Tibial nerve (tissue), 4 donors: ENCODE data around the gene PATL2. TPM values are rescaled to one million over a fixed set of nuclear protein-coding genes. Genes with fewer than 3 reads are reported as not detected.
"Not testable (repeated sequence)": the region's sequence is repeated elsewhere in the genome, so short reads cannot be mapped to it uniquely, and the experiment has no call there.

Source experiments
- DNase-seq, 2 donors: peaks; one replicate each; pipeline ENCODE4 v3.0.0-alpha.2; 2019; ENCODE audit warnings: low spot score in 2 of 2
- H3K27ac ChIP-seq, 4 donors: fragments of 200-600 bp; sonication (generic) in 3 of 4; one replicate each; pipeline ENCODE4 v1.5.1; 2017 to 2019; ENCODE audit warnings: mild to moderate bottlenecking in 1 of 4
- H3K27me3 ChIP-seq, 2 donors: fragments of 200-600 bp; sonication (generic) in 1 of 2; one replicate each; pipeline versions ENCODE4 v1.5.1 to v1.6.0; 2017 to 2019
- H3K36me3 ChIP-seq, 3 donors: fragments of 200-600 bp; sonication (generic); one replicate each; pipeline ENCODE4 v1.5.1; 2018 to 2019
- H3K4me1 ChIP-seq, 4 donors: fragments of 200-600 bp; sonication (generic) in 3 of 4; one replicate each; pipeline ENCODE4 v1.5.1; 2017 to 2019
- H3K4me3 ChIP-seq, 4 donors: fragments of 200-600 bp; sonication (generic) in 3 of 4; one replicate each; pipeline ENCODE4 v1.5.1; 2017 to 2019; ENCODE audit warnings: mild to moderate bottlenecking in 1 of 4, moderate library complexity in 1 of 4
- H3K9me3 ChIP-seq, 4 donors: fragments of 200-600 bp; sonication (generic) in 3 of 4; one replicate each; pipeline ENCODE4 v1.5.1; 2017 to 2019
- CTCF ChIP-seq, 5 experiments: fragments of 200-600 bp in 3 of 5; fragments of 450-650 bp in 2 of 5; sonication (generic) in 3 of 5; IDR thresholded peaks; one replicate each; pipeline ENCODE4 v1.5.1; 2016 to 2019; ENCODE audit warnings: antibody characterized with exemption in 5 of 5, mild to moderate bottlenecking in 3 of 5, moderate library complexity in 2 of 5
- EP300 ChIP-seq, 2 donors: sonication (generic); formaldehyde crosslinking; IDR thresholded peaks; one replicate each; pipeline ENCODE4 v1.6.1; 2017; ENCODE audit warnings: antibody characterized with exemption in 2 of 2, mild to moderate bottlenecking in 1 of 2
- POLR2A ChIP-seq, 2 donors: fragments of 450-650 bp; IDR thresholded peaks; one replicate each; pipeline ENCODE4 v1.6.1; 2017; ENCODE audit warnings: antibody characterized with exemption in 2 of 2, mild to moderate bottlenecking in 2 of 2, moderate library complexity in 2 of 2
- WGBS, 2 donors: methylation state at CpG; one replicate each; pipeline ENCODE4 v1.1.5; 2018; 5-methylcytosine and 5-hydroxymethylcytosine counted together
- total RNA-seq, 4 donors: library from RNA; depleted of rRNA; stranded (reverse); fragments of >200 nt; gene quantifications; one replicate each; pipeline ENCODE4 v1.1.0, GENCODE V29; 2016

Gene PATL2
- total RNA-seq, 4 donors from 2014 or later: 0.30 to 0.98 (median 0.86) TPM

GRCh38 chr15:44728576-44729407 lies 17.7 kb upstream of the PATL2 start:
- Histone ChIP-seq H3K36me3 (peaks cover 0 to 8% (median 0%) of the 10 kb centered on the region in 3 donors), H3K27ac (peak overlapping the region; percentile 94 to 100 (median 96)), H3K27me3 (no peaks in the 10 kb centered on the region), H3K9me3 (no peaks in the 10 kb centered on the region), H3K4me3 (peak overlapping the region; percentile 63 to 89 (median 82)), H3K4me1 (peaks cover 0 to 54% (median 30%) of the 10 kb centered on the region in 4 donors)
- peak; percentile 94 to 98 for DNase-seq
- 0% methylated on average over 35 to 36 of the region's 36 CpGs for WGBS, 2 donors
- TF ChIP-seq POLR2A (IDR thresholded peaks at IDR 0.05) (peak; percentile 84 to 91), EP300 (IDR thresholded peaks at IDR 0.05) (peak; percentile 94 to 97), CTCF (IDR thresholded peaks at IDR 0.05) (peak in 1 of 5 experiments; percentile 31)

GRCh38 chr15:44728232-44728575 lies 17.1 kb upstream of the PATL2 start:
- H3K27ac ChIP-seq: peak overlapping the region; percentile 94 to 100 (median 96)
- peak overlapping the region; percentile 19 to 89 (median 72) for H3K4me3 ChIP-seq
- H3K9me3 ChIP-seq, H3K27me3 ChIP-seq, DNase-seq, H3K36me3 ChIP-seq: not testable (repeated sequence)
- H3K4me1 ChIP-seq: peaks cover 0 to 54% (median 30%) of the 10 kb centered on the region in 4 donors
- WGBS, 2 donors: 42 to 62% methylated on average over 5 of the region's 5 CpGs

GRCh38 chr15:44727485-44728231 lies 16.5 kb upstream of the PATL2 start:
- WGBS, 2 donors: 86 to 87% methylated on average over 6 of the region's 6 CpGs
- DNase-seq: no peak
- H3K36me3 ChIP-seq: peaks cover 0 to 8% (median 0%) of the 10 kb centered on the region in 3 donors
- TF ChIP-seq POLR2A (IDR thresholded peaks at IDR 0.05) (no peak), EP300 (IDR thresholded peaks at IDR 0.05) (no peak), CTCF (IDR thresholded peaks at IDR 0.05) (no peak)
- H3K9me3 ChIP-seq: no peaks in the 10 kb centered on the region
- no peaks in the 10 kb centered on the region for H3K27me3 ChIP-seq
- H3K27ac ChIP-seq: peak overlapping the region; percentile 94 to 100 (median 96)
- peaks cover 0 to 54% (median 30%) of the 10 kb centered on the region in 4 donors for H3K4me1 ChIP-seq
- no peak overlapping the region for H3K4me3 ChIP-seq

GRCh38 chr15:44726568-44727484 lies 15.7 kb upstream of the PATL2 start:
- no peaks in the 10 kb centered on the region for H3K9me3 ChIP-seq
- H3K27ac ChIP-seq: peak overlapping the region in 3 of 4 donors; percentile 94 to 100 (median 99)
- WGBS, 2 donors: 33 to 34% methylated on average over 5 of the region's 5 CpGs
- peaks cover 0 to 5% (median 0%) of the 10 kb centered on the region in 3 donors for H3K36me3 ChIP-seq
- H3K4me1 ChIP-seq: peaks cover 0 to 49% (median 28%) of the 10 kb centered on the region in 4 donors
- no peaks in the 10 kb centered on the region for H3K27me3 ChIP-seq
- no peak for TF ChIP-seq CTCF (IDR thresholded peaks at IDR 0.05)
- peak; percentile 7 to 28 for TF ChIP-seq POLR2A (IDR thresholded peaks at IDR 0.05)
- TF ChIP-seq EP300 (IDR thresholded peaks at IDR 0.05): peak in 1 of 2 donors; percentile 89
- peak in 1 of 2 donors; percentile 37 for DNase-seq
- H3K4me3 ChIP-seq: peak overlapping the region in 1 of 4 donors; percentile 26

- peaks cover 0 to 42% (median 26%) of the 10 kb centered on the region in 4 donors for H3K4me1 ChIP-seq
- no peaks in the 10 kb centered on the region for H3K9me3 ChIP-seq
- DNase-seq: no peak
- no peaks in the 10 kb centered on the region for H3K36me3 ChIP-seq
- WGBS, 2 donors: 58 to 64% methylated on average over 7 of the region's 7 CpGs
- H3K27me3 ChIP-seq: no peaks in the 10 kb centered on the region
- H3K27ac ChIP-seq: peak overlapping the region in 3 of 4 donors; percentile 94 to 100 (median 99)
- peak overlapping the region in 1 of 4 donors; percentile 26 for H3K4me3 ChIP-seq
- TF ChIP-seq EP300 (IDR thresholded peaks at IDR 0.05) (no peak), CTCF (IDR thresholded peaks at IDR 0.05) (no peak), POLR2A (IDR thresholded peaks at IDR 0.05) (no peak)
These were observed 15.0 kb upstream of the PATL2 start for GRCh38 chr15:44726136-44726535.
